LNCAP (cell line): ENCODE data around the gene RPS6KA3.

ENCODE experiments used
- TF ChIP-seq, protein P1 (sequence below): fragments of 450-650 bp; IDR thresholded peaks from 2 replicates; pipeline ENCODE4 v1.5.1; 2017; ENCODE audit warnings: mild to moderate bottlenecking

The RPS6KA3 gene

DNA sequence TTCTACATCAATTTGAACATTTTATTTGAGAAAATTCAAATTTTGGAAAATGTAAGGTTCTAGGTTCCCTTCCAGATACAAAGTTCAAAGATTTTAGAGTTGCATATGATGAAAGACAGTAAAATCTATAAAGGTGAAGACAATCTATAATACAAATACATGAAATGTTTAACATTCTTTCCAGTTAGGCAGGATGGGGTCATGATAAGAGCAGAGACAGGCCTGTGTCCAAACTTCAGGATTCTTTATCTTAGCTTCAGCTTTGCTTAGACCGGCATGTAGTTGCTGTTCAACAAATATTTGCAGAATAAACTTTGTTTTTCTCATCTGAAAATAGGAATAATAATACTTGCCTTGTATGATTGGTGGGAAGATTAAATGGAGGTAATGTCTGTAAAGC, 4.5 kb upstream of the RPS6KA3 start:
- TF ChIP-seq, protein P1, sequence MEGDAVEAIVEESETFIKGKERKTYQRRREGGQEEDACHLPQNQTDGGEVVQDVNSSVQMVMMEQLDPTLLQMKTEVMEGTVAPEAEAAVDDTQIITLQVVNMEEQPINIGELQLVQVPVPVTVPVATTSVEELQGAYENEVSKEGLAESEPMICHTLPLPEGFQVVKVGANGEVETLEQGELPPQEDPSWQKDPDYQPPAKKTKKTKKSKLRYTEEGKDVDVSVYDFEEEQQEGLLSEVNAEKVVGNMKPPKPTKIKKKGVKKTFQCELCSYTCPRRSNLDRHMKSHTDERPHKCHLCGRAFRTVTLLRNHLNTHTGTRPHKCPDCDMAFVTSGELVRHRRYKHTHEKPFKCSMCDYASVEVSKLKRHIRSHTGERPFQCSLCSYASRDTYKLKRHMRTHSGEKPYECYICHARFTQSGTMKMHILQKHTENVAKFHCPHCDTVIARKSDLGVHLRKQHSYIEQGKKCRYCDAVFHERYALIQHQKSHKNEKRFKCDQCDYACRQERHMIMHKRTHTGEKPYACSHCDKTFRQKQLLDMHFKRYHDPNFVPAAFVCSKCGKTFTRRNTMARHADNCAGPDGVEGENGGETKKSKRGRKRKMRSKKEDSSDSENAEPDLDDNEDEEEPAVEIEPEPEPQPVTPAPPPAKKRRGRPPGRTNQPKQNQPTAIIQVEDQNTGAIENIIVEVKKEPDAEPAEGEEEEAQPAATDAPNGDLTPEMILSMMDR = no peak

DNA sequence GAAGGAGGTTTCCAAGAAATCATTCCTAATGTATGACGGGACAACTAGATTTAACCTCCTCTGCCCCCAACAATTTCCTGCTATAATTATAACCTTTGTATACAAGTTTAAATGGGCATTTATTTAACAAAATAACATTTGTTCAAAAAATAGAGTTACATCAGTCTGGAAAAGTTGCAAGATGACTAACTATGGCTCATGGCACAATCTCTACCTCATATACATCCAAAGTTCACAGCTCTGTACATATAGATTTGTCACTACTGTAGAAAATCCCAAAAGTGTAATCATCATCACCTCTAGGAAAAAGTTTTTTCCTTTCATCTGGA, 3.8 kb upstream of the RPS6KA3 start:
- TF ChIP-seq, protein P1 = no peak

DNA sequence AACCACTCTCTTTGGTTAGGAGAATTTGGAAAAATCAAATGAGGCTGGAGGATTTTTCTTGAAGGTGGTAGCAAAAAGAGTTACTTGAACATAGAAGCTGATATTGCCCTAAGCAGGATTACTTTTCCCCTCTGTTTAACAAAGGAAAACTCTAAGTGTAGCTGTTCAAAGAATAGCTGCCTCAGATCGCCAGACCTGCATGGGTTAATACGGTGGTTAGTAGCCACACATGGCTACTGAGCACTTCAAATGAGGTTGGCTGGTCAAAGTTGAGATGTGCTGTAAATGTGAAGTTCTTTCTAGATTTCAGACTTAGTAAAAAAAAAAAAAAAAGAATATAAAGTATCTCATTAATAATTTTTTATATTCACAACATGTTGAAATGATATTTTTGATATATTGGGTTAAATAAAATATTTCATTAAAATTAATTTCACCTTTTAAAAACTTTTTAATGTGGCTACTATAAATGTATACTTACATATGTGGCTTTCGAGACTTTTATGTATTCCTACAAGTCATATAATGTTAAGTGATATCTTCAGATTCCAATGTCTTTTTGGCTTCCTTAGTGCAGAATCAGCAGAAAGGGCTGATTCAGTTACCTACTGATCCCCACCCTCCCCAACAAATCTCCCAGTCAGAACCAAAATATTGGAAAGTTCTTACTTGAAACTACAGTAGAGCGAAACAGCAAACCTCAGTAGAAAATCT, 3.3 kb upstream of the RPS6KA3 start:
- TF ChIP-seq, protein P1 = no peak

DNA sequence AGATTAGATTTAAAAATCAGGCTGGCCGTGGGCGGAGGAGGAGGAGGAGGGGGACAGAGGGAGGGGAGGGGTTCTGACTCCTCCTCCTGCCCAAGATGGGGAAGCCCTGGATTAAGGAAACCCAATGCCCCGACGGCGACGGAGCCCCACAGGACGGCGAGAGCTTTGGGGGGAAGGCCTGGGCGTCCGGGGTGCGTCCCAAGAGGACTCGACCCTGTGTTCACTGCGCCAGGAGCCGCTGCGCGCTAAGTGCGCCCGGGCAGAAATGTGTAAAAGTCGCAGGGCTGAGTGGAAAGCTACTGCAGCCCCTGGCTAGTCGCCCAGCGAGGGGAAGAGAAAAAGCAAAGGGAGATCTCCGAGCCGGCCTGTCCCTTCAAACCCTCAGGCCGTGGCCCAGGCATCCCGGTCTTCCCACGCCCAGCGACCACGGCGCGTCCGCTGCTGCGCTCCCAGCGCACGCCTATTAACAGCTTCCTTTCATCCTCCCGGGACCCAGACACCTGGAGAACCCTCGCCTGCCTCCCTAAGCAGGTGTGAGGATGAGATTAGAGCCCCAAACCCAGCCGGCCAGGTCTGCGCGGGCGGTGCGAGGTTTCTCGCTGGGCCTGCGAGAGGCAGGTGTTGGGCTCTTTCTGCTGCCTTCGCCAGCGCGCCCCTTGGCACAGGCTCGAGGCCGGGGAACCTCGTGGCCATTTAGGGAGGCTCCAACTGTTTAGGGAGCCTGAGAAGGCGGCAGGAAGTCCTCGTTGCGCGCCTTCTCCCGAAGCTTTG, 1.4 kb upstream of the RPS6KA3 start:
- TF ChIP-seq, protein P1 = no peak

DNA sequence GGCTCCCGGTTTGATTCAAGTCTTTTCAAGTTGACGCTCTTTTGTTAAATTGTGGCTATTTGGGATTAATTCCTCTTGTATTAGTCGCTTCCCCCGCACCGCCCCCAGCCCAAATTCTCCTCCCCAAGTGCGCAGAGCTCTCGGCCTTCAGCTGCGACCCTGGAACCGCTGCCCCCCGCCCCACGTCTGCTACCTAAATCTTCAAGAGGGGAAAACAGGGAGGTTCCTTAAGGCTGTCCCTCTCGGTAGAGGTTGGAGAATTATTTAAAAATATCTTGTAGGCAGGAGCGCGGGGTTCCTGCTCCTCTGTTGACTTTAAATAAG, 860 bp upstream of the RPS6KA3 start:
- TF ChIP-seq, protein P1 = no peak

DNA sequence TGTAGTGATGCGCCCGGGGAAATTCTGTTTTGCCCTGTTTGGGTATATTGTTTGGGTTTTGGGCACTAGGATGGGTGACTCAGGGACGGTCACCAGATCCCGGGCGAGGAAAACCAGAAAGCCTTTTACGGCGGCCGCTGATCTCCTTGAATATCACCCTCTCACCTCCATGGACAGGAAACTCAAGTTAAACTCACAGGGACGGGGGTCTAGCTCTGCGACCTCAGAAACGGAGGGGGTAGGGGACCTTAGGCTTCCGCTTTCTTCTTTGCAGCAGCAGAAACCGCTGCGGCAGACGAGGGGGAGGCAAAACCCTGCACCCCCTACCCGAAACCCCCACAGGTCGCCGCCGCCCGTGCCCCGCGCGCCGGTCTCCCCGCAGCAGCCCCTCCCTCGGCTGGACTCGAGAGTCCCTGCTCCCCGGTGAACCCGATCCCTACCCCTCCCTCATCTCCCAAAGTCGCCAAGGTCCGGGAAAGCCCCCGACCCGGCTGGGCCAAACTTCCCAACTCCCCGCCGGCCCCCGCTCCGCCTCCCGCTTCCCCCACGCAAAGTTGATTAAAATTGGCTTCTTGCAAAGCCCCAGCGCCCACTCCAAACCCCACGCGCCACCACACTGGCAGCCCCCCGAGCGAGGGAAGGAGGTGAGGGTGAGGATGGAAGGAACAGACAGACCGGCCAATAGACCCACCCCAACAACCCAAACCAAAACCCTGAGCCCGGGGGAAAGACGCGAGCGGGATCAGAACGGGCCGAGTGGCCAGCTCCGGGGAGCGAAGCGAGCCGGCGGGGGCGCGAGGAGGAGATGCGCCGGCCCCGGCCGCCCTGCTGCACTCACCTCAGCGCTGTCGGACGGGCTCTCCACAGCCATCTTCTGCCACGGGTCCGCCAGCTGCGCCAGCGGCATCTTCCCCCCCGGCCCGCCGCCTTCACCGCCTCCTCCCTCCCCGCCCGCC, 705 bp downstream of the RPS6KA3 start:
- TF ChIP-seq, protein P1 = no peak

DNA sequence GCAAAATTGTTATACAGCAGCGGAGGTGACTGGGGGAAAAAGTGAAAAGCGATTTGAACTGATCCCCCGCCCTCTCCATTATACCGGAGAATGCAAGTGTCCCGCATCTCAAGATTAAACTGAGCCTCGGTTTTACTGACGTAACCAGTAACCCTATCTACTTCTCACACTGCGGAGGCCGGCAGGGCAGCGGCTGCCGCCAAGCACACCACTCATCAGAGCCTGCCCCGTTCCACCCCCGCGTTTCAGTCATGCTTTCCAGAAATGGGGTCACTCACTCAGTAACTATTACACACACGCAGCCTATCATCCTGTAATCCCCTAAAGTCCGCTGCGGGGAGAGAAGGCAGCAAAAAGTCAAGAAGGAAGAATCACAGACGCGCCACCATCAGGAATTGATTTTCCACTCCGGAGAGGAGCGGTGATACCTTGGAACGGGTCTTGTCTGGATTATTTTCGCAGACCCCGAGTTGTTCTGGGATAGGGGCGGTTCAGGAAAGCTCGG, 1.4 kb downstream of the RPS6KA3 start:
- TF ChIP-seq, protein P1 = no peak
